CD4-positive, alpha-beta T cell (primary cell): ENCODE results near the gene PPFIBP2. TPM values are rescaled to one million over a fixed set of nuclear protein-coding genes. Genes with fewer than 3 reads are reported as not detected.

Experiments
- ATAC-seq: fragments of 200-7000 bp; cut with Tn5 transposase; one replicate; pipeline ENCODE4 v1.10.0; 2022; ENCODE audit warnings: mild to moderate bottlenecking; ENCODE audit not compliant: poor library complexity
- CTCF ChIA-PET: fragments of 350-600 bp; sonication (Branson Sonifier 250); formaldehyde crosslinking; loops from one replicate; lab custom pipeline; 2021; ENCODE audit warnings: antibody characterized with exemption, inconsistent platforms; lab: Charles Lee
- POLR2A ChIA-PET: fragments of 350-600 bp; sonication (Branson Sonifier 250); formaldehyde crosslinking; loops from one replicate; lab custom pipeline; 2021; ENCODE audit warnings: antibody characterized with exemption, inconsistent platforms; lab: Charles Lee
- DNase-seq, 14 experiments: peaks; one replicate each; pipeline ENCODE4 v3.0.0-alpha.2; 2013 to 2020; ENCODE audit warnings: mixed read lengths in 2 of 14
- H3K27ac ChIP-seq, 2 donors: one replicate each; pipeline versions ENCODE4 v1.5.1 to v1.7.0; 2013; ENCODE audit warnings: low read length in 2 of 2, low read depth in 1 of 2, mild to moderate bottlenecking in 1 of 2
- H3K27me3 ChIP-seq, 2 experiments: 1 replicate in 1 of 2; 2 replicates in 1 of 2; pipeline versions ENCODE4 v1.6.1 to v1.7.0; 2013; ENCODE audit warnings: low read length in 2 of 2, control low read depth in 1 of 2, mild to moderate bottlenecking in 1 of 2, moderate library complexity in 1 of 2; ENCODE audit not compliant: insufficient read depth in 2 of 2, control insufficient read depth in 1 of 2
- H3K36me3 ChIP-seq: one replicate; pipeline ENCODE4 v1.6.1; 2013; ENCODE audit warnings: low read length, control low read depth; ENCODE audit not compliant: insufficient read depth
- H3K4me1 ChIP-seq: one replicate; pipeline ENCODE4 v1.6.1; 2013; ENCODE audit warnings: low read length, control low read depth; ENCODE audit not compliant: insufficient read depth
- H3K4me3 ChIP-seq: one replicate; pipeline ENCODE4 v1.5.1; 2013; ENCODE audit warnings: mild to moderate bottlenecking, low read length, moderate library complexity
- H3K9me3 ChIP-seq, 2 experiments: 1 replicate in 1 of 2; 2 replicates in 1 of 2; pipeline versions ENCODE4 v1.6.1 to v1.7.0; 2013; ENCODE audit warnings: low read length in 2 of 2, mild to moderate bottlenecking in 2 of 2, control low read depth in 1 of 2, moderate library complexity in 1 of 2; ENCODE audit not compliant: control insufficient read depth in 1 of 2, insufficient read depth in 1 of 2
- H3K27ac Mint-ChIP-seq: one replicate; pipeline ENCODE4 v1.8.0; 2020; ENCODE audit warnings: mixed read lengths
- H3K27me3 Mint-ChIP-seq: one replicate; pipeline ENCODE4 v1.8.0; 2021; ENCODE audit warnings: mixed read lengths
- H3K36me3 Mint-ChIP-seq: one replicate; pipeline ENCODE4 v1.8.0; 2021; ENCODE audit warnings: low read depth, mixed read lengths
- H3K4me1 Mint-ChIP-seq: one replicate; pipeline ENCODE4 v1.8.0; 2021; ENCODE audit warnings: low read depth, mixed read lengths
- H3K4me3 Mint-ChIP-seq: one replicate; pipeline ENCODE4 v1.8.0; 2020; ENCODE audit warnings: mild to moderate bottlenecking, mixed read lengths
- H3K9me3 Mint-ChIP-seq: one replicate; pipeline ENCODE4 v1.8.0; 2020; ENCODE audit warnings: mixed read lengths
- intact Hi-C, 2 experiments: fragments of 100-400 bp; cut with DNase I in 1 of 2; cut with micrococcal nuclease in 1 of 2; formaldehyde crosslinking; loops; one replicate each; pipeline versions ENCODE4 v1.15.1 to v1.9.0; 2023 to 2025; cut with DNase I, micrococcal nuclease
- total RNA-seq, 174 experiments: library from RNA in 2 of 174; stranded (reverse) in 2 of 174; gene quantifications; one replicate each; pipeline ENCODE4 v1.2.3 and lab custom pipeline; 2021 to 2026
- TF ChIP-seq, protein P1 (sequence below): fragments of 200-600 bp; IDR thresholded peaks from one replicate; pipeline ENCODE4 v1.8.0; 2022; ENCODE audit warnings: antibody characterized with exemption, mild to moderate bottlenecking

The PPFIBP2 gene
- total RNA-seq, 2 experiments from 2014 or later = 27.0 to 35.9 TPM

DNA sequence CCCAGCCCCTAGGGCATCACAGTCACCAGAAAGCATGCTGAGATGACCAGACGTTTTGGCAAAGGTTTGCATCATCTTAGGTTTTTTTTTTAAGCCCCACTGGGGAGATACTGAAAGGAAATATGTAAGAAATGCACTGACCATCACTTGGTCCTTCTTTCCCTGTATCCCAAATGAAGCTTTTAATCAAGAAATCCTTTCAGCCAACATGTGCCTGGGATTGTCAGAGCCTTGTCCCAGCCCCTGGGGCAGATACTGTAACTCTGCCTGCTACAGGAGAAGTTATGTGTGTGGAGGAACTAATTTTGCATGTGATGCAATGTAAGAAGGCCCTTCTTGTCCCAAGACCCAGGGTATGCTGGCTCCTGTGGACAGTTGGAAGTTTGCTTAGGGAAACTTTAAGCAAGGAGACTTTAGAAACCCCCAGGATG is 65.6 kb downstream of the PPFIBP2 start:
- Histone ChIP-seq H3K4me3 (no peak overlapping the region), H3K27ac (no peak overlapping the region), H3K27me3 (peaks cover 0 to 18% of the 10 kb centered on the region in 2 experiments), H3K9me3 (peaks cover 0 to 5% of the 10 kb centered on the region in 2 experiments), H3K36me3 (no peaks in the 10 kb centered on the region), H3K4me1 (peaks cover 25% of the 10 kb centered on the region)
- no peak overlapping the region for H3K27ac Mint-ChIP-seq
- H3K27me3 Mint-ChIP-seq = peaks cover 6% of the 10 kb centered on the region
- POLR2A ChIA-PET = no interaction called here
- TF ChIP-seq, protein P1, sequence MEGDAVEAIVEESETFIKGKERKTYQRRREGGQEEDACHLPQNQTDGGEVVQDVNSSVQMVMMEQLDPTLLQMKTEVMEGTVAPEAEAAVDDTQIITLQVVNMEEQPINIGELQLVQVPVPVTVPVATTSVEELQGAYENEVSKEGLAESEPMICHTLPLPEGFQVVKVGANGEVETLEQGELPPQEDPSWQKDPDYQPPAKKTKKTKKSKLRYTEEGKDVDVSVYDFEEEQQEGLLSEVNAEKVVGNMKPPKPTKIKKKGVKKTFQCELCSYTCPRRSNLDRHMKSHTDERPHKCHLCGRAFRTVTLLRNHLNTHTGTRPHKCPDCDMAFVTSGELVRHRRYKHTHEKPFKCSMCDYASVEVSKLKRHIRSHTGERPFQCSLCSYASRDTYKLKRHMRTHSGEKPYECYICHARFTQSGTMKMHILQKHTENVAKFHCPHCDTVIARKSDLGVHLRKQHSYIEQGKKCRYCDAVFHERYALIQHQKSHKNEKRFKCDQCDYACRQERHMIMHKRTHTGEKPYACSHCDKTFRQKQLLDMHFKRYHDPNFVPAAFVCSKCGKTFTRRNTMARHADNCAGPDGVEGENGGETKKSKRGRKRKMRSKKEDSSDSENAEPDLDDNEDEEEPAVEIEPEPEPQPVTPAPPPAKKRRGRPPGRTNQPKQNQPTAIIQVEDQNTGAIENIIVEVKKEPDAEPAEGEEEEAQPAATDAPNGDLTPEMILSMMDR = no peak
- CTCF ChIA-PET = no interaction called here
- no peaks in the 10 kb centered on the region for H3K9me3 Mint-ChIP-seq
- DNase-seq = peak in 2 of 14 experiments; percentile 21 to 26
- no peak overlapping the region for H3K4me3 Mint-ChIP-seq
- peaks cover 47% of the 10 kb centered on the region for H3K4me1 Mint-ChIP-seq
- ATAC-seq = no peak
- H3K36me3 Mint-ChIP-seq = peaks cover 4% of the 10 kb centered on the region
- intact Hi-C loops = no loop called here

DNA sequence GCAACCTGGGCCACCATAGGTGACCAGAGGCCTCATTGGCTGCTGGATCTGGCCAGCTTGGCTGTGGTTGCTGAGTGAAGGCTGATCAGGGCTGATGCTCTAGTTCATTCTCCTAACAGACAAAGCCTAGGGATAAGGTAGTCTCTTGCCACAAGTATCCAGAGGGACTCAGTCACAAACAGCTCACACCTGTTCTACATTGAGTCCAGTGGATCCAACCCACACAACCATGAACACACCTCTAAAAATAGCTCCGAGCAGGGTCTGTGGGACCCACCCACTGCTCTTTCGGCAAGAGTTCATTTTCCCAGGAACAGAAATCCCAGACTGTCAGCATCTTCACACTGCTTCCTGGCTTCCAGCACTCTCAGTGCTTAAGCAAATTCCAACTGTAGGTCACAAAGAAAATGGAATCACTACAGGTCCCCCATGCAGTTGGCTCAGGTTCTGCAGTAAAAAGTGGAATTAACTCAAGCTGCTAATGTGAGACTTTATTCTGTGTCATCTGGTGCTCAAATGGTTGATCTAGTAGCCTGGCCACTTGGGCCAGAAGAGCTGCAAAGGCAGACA is 67.3 kb downstream of the PPFIBP2 start:
- no peaks in the 10 kb centered on the region for H3K36me3 ChIP-seq
- peaks cover 0 to 6% of the 10 kb centered on the region in 2 experiments for H3K27me3 ChIP-seq
- DNase-seq (no peak), ATAC-seq (no peak)
- peaks cover 30% of the 10 kb centered on the region for H3K4me1 Mint-ChIP-seq
- H3K27ac ChIP-seq = no peak overlapping the region
- H3K9me3 ChIP-seq = peaks cover 0 to under 1% of the 10 kb centered on the region in 2 experiments
- H3K9me3 Mint-ChIP-seq = no peaks in the 10 kb centered on the region
- H3K4me3 Mint-ChIP-seq = no peak overlapping the region
- peaks cover 4% of the 10 kb centered on the region for H3K36me3 Mint-ChIP-seq
- ChIA-PET CTCF (interaction anchor here (0.6 kb wide), 1 partner anchor 84 kb away, joined by 3 read pairs; no protein-coding TSS in a partner anchor), POLR2A (no interaction called here)
- intact Hi-C loops = no loop called here
- no peak overlapping the region for H3K27ac Mint-ChIP-seq
- H3K4me1 ChIP-seq = peaks cover 20% of the 10 kb centered on the region
- TF ChIP-seq, protein P1 = no peak
- H3K4me3 ChIP-seq = no peak overlapping the region
- peaks cover 6% of the 10 kb centered on the region for H3K27me3 Mint-ChIP-seq

DNA sequence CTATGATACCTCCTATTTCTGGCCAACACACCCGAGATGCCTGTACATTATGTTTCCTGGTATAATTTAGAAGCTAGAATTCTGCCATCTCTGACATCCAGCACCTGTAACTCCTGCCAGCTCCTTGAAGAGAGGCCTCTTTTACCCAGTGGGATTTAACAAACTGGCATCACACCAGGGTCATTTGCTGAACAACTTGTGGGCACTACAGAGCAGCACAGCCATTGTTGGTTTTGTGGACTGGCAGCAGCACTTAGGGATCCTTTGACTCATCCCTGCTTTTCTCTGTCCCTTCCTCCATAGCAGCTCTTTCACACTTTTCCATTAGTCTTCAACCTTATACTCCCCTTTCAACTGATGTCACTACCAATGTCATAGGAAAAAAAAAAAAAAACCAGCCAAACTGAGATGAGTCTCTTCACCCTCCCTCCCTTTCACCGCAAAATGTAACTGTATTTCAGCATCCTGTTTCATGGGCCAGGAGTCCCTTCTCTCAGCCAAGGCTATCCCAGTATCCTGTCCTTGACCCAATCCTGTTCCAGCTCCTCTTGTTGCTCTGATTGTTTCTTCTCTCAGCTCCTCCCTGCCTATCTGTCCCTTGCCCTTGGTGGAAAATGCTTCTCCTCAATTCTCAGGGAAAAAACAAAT is 68.7 kb downstream of the PPFIBP2 start:
- Mint-ChIP-seq H3K4me3 (no peak overlapping the region), H3K36me3 (peaks cover 12% of the 10 kb centered on the region), H3K9me3 (no peaks in the 10 kb centered on the region), H3K27me3 (peaks cover 6% of the 10 kb centered on the region), H3K4me1 (peaks cover 17% of the 10 kb centered on the region), H3K27ac (no peak overlapping the region)
- intact Hi-C loops = no loop called here
- Histone ChIP-seq H3K4me1 (peaks cover 10% of the 10 kb centered on the region), H3K27ac (no peak overlapping the region), H3K4me3 (no peak overlapping the region), H3K36me3 (no peaks in the 10 kb centered on the region), H3K9me3 (no peaks in the 10 kb centered on the region), H3K27me3 (peaks cover 0 to 4% of the 10 kb centered on the region in 2 experiments)
- TF ChIP-seq, protein P1 = no peak
- DNase-seq = no peak
- no peak for ATAC-seq
- ChIA-PET POLR2A (no interaction called here), CTCF (no interaction called here)
